CD4-positive, CD25-positive, alpha-beta regulatory T cell (primary cell): ENCODE data around the gene NBEA. TPM values are rescaled to one million over a fixed set of nuclear protein-coding genes. Genes with fewer than 3 reads are reported as not detected.

Source experiments
- ATAC-seq, 2 donors: fragments of 150-1000 bp; cut with Tn5 transposase; one replicate each; pipeline ENCODE4 v1.10.0; 2021; ENCODE audit warnings: low read depth in 2 of 2, moderate number of reproducible peaks in 2 of 2, moderate library complexity in 1 of 2
- DNase-seq, 3 donors: peaks; one replicate each; pipeline versions ENCODE4 v3.0.0 to v3.0.0-alpha.2; 2012 to 2022; ENCODE audit warnings: mixed read lengths in 1 of 3
- H3K27ac ChIP-seq: one replicate; pipeline ENCODE4 v1.7.0; 2013; ENCODE audit warnings: mild to moderate bottlenecking, low read length; ENCODE audit not compliant: insufficient read depth, poor library complexity, severe bottlenecking
- H3K27me3 ChIP-seq: one replicate; pipeline ENCODE4 v1.7.0; 2013; ENCODE audit warnings: low read length; ENCODE audit not compliant: control insufficient read depth, insufficient read depth
- H3K36me3 ChIP-seq: one replicate; pipeline ENCODE4 v1.7.0; 2013; ENCODE audit warnings: mild to moderate bottlenecking, low read length, moderate library complexity; ENCODE audit not compliant: control insufficient read depth, insufficient read depth
- H3K4me1 ChIP-seq: 2 replicates; pipeline ENCODE4 v1.7.0; 2013; ENCODE audit warnings: mild to moderate bottlenecking, low read length; ENCODE audit not compliant: insufficient read depth, control insufficient read depth, poor library complexity, severe bottlenecking
- H3K4me3 ChIP-seq: one replicate; pipeline ENCODE4 v1.7.0; 2013; ENCODE audit warnings: low read depth, mild to moderate bottlenecking, low read length, moderate library complexity
- H3K9me3 ChIP-seq, 2 experiments: 1 replicate in 1 of 2; 2 replicates in 1 of 2; pipeline ENCODE4 v1.7.0; 2013; ENCODE audit warnings: low read length in 2 of 2, mild to moderate bottlenecking in 1 of 2, moderate library complexity in 1 of 2; ENCODE audit not compliant: control insufficient read depth in 2 of 2
- H3K27ac Mint-ChIP-seq, 3 donors: one replicate each; pipeline ENCODE4 v1.8.0; 2020 to 2022; ENCODE audit warnings: mild to moderate bottlenecking in 3 of 3, mixed read lengths in 3 of 3, moderate library complexity in 2 of 3
- H3K27me3 Mint-ChIP-seq: one replicate; pipeline ENCODE4 v1.8.0; 2022; ENCODE audit warnings: mild to moderate bottlenecking, mixed read lengths
- H3K36me3 Mint-ChIP-seq: one replicate; pipeline ENCODE4 v1.8.0; 2020; ENCODE audit warnings: mixed read lengths
- H3K4me1 Mint-ChIP-seq, 4 donors: one replicate each; pipeline ENCODE4 v1.8.0; 2020 to 2022; ENCODE audit warnings: mixed read lengths in 4 of 4, mild to moderate bottlenecking in 1 of 4
- H3K4me3 Mint-ChIP-seq, 4 donors: one replicate each; pipeline ENCODE4 v1.8.0; 2020 to 2022; ENCODE audit warnings: mild to moderate bottlenecking in 4 of 4, mixed read lengths in 4 of 4, moderate library complexity in 3 of 4
- H3K9me3 Mint-ChIP-seq, 7 donors: one replicate each; pipeline ENCODE4 v1.8.0; 2020 to 2022; ENCODE audit warnings: mixed read lengths in 7 of 7, mild to moderate bottlenecking in 3 of 7, moderate library complexity in 2 of 7
- polyA plus RNA-seq, 4 donors: library from polyadenylated mRNA; unstranded; fragments of 300-500 nt; fragmentation: Illumina TruSeq; gene quantifications; one replicate each; pipeline ENCODE4 v1.2.3, GENCODE V29; 2021
- total RNA-seq: library from RNA; stranded (reverse); gene quantifications from one replicate; pipeline ENCODE4 v1.2.3, GENCODE V29; 2022

The NBEA gene
- total and polyA plus RNA-seq, 5 donors from 2014 or later, result 0.02 to 1.1 (median 0.30) TPM

DNA sequence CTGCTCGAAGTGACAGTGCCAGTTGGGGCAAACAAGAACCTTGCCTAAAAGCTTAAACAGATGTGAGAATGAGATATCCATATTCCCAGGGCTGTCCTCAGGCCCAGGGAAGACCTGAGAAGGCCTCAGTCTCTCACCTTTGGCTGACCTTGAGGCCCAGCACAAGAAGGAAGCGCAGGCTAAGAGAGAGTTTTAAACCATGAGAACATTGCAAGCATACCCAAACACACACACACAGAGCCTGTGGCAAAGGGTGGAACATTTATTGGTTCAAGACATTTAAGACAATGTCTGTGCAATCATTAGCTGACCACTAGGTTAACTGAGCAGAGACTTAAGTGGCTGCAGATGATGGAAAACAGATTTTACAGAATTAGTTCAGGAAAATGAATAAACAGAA lies 248.2 kb downstream of the NBEA start:
- H3K36me3 ChIP-seq, result no peaks in the 10 kb centered on the region
- no peak overlapping the region for H3K27ac ChIP-seq
- no peaks in the 10 kb centered on the region for H3K9me3 ChIP-seq
- peaks cover 0 to 5% (median 0%) of the 10 kb centered on the region in 7 donors for H3K9me3 Mint-ChIP-seq
- no peaks in the 10 kb centered on the region for H3K4me1 ChIP-seq
- no peaks in the 10 kb centered on the region for H3K4me1 Mint-ChIP-seq
- H3K27me3 Mint-ChIP-seq, result no peaks in the 10 kb centered on the region
- no peak overlapping the region for H3K4me3 ChIP-seq
- no peaks in the 10 kb centered on the region for H3K27me3 ChIP-seq
- DNase-seq, result no peak
- no peak overlapping the region for H3K4me3 Mint-ChIP-seq
- no peak overlapping the region for H3K27ac Mint-ChIP-seq
- ATAC-seq, result no peak
- H3K36me3 Mint-ChIP-seq, result no peaks in the 10 kb centered on the region

DNA sequence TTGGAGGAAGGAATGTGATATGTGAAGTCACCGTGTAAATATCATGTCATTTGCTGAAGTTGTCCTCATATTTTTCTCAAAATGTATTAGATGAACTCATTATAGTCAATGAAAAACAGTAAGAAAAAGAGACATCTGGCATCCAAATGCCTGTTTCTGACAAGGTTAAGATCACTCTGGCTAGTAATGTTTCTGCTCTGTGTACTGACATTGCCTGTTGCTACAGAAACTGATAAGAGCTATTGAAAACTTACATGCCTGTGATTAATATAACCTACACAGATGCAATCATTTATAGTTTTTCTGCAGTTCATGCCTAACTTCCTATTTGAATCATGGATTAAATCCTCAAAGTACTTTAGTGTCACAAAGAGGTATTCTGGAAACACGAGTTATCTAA lies 249.8 kb downstream of the NBEA start:
- H3K4me3 ChIP-seq, result no peak overlapping the region

DNA sequence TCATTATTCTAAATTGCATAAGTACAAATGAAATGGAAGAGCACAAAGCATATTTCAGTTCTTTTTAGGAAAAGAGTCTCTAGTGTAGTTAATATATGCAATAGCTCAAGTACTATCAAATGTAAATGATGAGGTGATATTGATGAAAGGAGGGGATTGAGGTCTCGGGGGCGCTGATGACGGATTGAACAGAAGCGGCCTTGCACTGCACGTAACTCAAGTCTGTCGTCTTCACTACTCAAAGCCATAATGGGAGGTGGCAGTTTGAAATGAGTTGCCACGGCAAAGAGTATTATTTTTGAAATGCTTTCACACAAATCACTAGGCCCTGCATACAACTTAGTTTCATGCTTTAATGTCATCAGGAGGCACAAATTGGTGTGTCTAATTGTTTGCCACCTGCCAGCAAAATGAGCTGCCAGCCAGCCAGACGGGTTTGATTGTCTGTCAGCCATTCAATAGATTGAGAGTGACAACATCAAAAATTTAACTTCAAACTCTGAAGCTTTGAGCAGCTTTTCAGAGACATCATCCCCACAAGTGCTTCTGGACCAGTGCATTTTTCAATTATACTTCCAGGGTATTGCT lies 256.6 kb downstream of the NBEA start:
- H3K4me1 ChIP-seq, result no peaks in the 10 kb centered on the region
- DNase-seq (no peak), ATAC-seq (no peak)
- H3K4me3 Mint-ChIP-seq, result no peak overlapping the region
- no peak overlapping the region for H3K27ac ChIP-seq
- peaks cover 0 to 4% (median 0%) of the 10 kb centered on the region in 7 donors for H3K9me3 Mint-ChIP-seq
- H3K36me3 Mint-ChIP-seq, result no peaks in the 10 kb centered on the region
- H3K9me3 ChIP-seq, result no peaks in the 10 kb centered on the region
- no peaks in the 10 kb centered on the region for H3K4me1 Mint-ChIP-seq
- H3K36me3 ChIP-seq, result no peaks in the 10 kb centered on the region
- H3K27me3 Mint-ChIP-seq, result no peaks in the 10 kb centered on the region
- no peak overlapping the region for H3K4me3 ChIP-seq
- H3K27me3 ChIP-seq, result no peaks in the 10 kb centered on the region
- H3K27ac Mint-ChIP-seq, result no peak overlapping the region

More for the DNA sequence above, 249.8 kb downstream of the NBEA start:
- DNase-seq (no peak), ATAC-seq (no peak)
- H3K27ac ChIP-seq, result no peak overlapping the region
- Mint-ChIP-seq H3K36me3 (no peaks in the 10 kb centered on the region), H3K27me3 (no peaks in the 10 kb centered on the region), H3K4me1 (no peaks in the 10 kb centered on the region), H3K4me3 (no peak overlapping the region), H3K27ac (no peak overlapping the region), H3K9me3 (peaks cover 0 to 5% (median 0%) of the 10 kb centered on the region in 7 donors)
- H3K4me1 ChIP-seq, result no peaks in the 10 kb centered on the region
- no peaks in the 10 kb centered on the region for H3K36me3 ChIP-seq
- H3K27me3 ChIP-seq, result no peaks in the 10 kb centered on the region
- H3K9me3 ChIP-seq, result no peaks in the 10 kb centered on the region

DNA sequence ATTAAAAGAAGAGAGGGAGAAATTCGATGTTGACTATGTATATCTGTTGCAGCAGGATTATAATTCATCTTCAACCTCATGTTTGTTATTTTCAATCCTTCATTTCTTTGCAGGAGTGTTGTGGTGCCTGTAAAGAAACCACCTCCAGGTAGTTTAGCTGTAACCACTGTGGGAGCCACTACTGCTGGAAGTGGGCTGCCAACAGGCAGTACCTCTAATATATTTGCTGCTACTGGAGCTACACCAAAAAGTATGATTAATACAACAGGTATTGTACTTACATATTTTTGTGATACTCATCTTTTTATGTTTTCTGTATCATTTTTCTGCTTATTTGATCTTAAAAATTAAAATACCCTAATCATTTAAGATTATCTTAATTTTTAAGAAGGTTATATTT lies 266.5 kb downstream of the NBEA start:
- peaks cover 0 to 2% (median 0%) of the 10 kb centered on the region in 7 donors for H3K9me3 Mint-ChIP-seq
- no peaks in the 10 kb centered on the region for H3K27me3 ChIP-seq
- no peaks in the 10 kb centered on the region for H3K27me3 Mint-ChIP-seq
- H3K4me1 Mint-ChIP-seq, result no peaks in the 10 kb centered on the region
- H3K36me3 Mint-ChIP-seq, result no peaks in the 10 kb centered on the region
- H3K4me3 ChIP-seq, result no peak overlapping the region
- DNase-seq, result no peak
- ATAC-seq, result no peak
- H3K27ac Mint-ChIP-seq, result no peak overlapping the region
- no peaks in the 10 kb centered on the region for H3K4me1 ChIP-seq
- no peaks in the 10 kb centered on the region for H3K9me3 ChIP-seq
- H3K36me3 ChIP-seq, result no peaks in the 10 kb centered on the region
- H3K27ac ChIP-seq, result no peak overlapping the region
- no peak overlapping the region for H3K4me3 Mint-ChIP-seq

DNA sequence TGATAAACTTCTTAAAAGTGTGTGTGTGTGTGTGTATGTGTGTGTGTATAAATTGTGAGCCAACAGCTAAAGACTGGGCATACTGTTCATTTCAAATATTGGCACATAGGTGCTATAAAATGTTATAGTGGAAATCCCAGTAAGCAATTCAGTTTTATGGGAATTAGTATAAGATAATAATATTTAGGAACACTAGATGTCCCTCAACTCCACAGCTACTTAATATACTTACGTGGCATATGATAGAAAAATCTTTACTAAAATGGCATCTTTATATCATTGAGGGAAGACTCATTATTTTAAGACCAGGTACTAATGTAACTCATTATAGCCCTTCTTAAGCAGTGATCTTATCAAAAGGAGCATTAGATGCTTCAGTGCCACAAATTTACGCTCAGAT lies 268.2 kb downstream of the NBEA start:
- Histone ChIP-seq H3K27ac (no peak overlapping the region), H3K4me3 (no peak overlapping the region), H3K9me3 (no peaks in the 10 kb centered on the region), H3K27me3 (no peaks in the 10 kb centered on the region), H3K4me1 (no peaks in the 10 kb centered on the region), H3K36me3 (no peaks in the 10 kb centered on the region)
- no peak overlapping the region for H3K4me3 Mint-ChIP-seq
- no peaks in the 10 kb centered on the region for H3K4me1 Mint-ChIP-seq
- ATAC-seq, result no peak
- no peaks in the 10 kb centered on the region for H3K27me3 Mint-ChIP-seq
- H3K9me3 Mint-ChIP-seq, result peaks cover 0 to 2% (median 0%) of the 10 kb centered on the region in 7 donors
- no peaks in the 10 kb centered on the region for H3K36me3 Mint-ChIP-seq
- H3K27ac Mint-ChIP-seq, result no peak overlapping the region
- DNase-seq, result no peak

DNA sequence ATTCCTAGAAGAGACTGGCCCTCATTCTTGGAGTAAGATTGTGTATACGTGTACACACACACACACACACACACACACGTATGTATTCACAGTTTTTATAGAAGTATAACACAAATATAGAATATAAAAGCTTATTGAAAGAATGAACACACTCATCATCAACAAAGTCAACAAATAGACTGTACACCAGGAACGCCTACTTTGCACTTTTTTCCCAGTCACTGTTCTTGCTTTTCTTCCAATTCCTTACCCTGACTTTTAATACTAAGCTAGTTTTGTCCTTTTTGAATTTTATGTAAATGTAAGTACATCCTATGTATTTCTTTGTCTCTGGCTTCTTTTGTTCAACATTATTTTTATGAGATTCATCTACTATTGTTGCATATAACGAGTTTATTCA lies 269.9 kb downstream of the NBEA start:
- Histone ChIP-seq H3K27ac (no peak overlapping the region), H3K4me1 (no peaks in the 10 kb centered on the region), H3K27me3 (no peaks in the 10 kb centered on the region), H3K9me3 (no peaks in the 10 kb centered on the region), H3K4me3 (no peak overlapping the region), H3K36me3 (no peaks in the 10 kb centered on the region)
- Mint-ChIP-seq H3K9me3 (peaks cover 0 to 2% (median 0%) of the 10 kb centered on the region in 7 donors), H3K4me1 (no peaks in the 10 kb centered on the region), H3K27ac (no peak overlapping the region), H3K36me3 (no peaks in the 10 kb centered on the region), H3K4me3 (no peak overlapping the region), H3K27me3 (no peaks in the 10 kb centered on the region)
- ATAC-seq, result no peak
- no peak for DNase-seq

DNA sequence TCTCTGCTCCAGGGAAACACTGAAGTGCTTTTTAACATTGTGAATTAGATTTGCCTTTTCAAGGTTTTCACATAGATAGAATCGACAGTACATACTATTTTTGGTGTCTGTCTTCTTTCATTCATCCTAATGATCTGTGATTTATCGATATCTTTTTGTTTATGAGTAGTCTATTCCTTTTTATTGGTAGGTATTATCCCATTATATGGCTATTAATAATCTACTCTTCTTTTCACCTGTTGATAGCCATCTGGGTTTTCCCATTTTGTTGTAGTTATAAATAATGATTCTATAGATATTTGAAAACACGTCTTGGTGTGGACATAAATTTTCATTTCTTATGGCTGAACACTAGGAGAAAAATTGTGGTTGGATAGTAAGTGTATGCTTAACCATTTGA lies 271.8 kb downstream of the NBEA start:
- Mint-ChIP-seq H3K4me3 (no peak overlapping the region), H3K27ac (no peak overlapping the region), H3K36me3 (no peaks in the 10 kb centered on the region), H3K9me3 (peaks cover 0 to 3% (median 0%) of the 10 kb centered on the region in 7 donors), H3K27me3 (no peaks in the 10 kb centered on the region), H3K4me1 (no peaks in the 10 kb centered on the region)
- ATAC-seq (no peak), DNase-seq (no peak)
- H3K36me3 ChIP-seq, result no peaks in the 10 kb centered on the region
- H3K27ac ChIP-seq, result no peak overlapping the region
- H3K4me3 ChIP-seq, result no peak overlapping the region
- H3K27me3 ChIP-seq, result no peaks in the 10 kb centered on the region
- H3K4me1 ChIP-seq, result no peaks in the 10 kb centered on the region
- H3K9me3 ChIP-seq, result no peaks in the 10 kb centered on the region

DNA sequence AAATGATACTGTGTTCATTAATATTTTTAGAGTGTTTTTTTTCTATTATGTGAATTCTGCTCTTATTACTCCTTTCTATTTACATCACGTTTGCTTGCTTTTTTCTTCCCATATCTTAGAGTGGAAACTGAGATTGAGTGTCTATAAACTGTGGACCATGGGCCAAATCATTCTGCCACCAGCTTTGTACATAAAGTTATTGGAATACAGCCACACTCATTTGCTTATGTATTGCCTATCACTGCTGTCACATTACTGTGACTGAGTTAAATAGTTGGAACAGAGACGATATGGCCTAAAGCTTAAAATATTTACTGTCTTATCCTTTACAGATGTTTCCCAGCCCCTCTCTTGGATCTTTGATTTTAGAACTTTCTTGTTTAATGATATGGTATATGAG lies 274.1 kb downstream of the NBEA start:
- Mint-ChIP-seq H3K4me3 (no peak overlapping the region), H3K4me1 (no peaks in the 10 kb centered on the region), H3K27me3 (no peaks in the 10 kb centered on the region), H3K36me3 (no peaks in the 10 kb centered on the region), H3K27ac (no peak overlapping the region), H3K9me3 (peaks cover 0 to 15% (median 2%) of the 10 kb centered on the region in 7 donors)
- H3K27ac ChIP-seq, result no peak overlapping the region
- DNase-seq (no peak), ATAC-seq (no peak)
- H3K9me3 ChIP-seq, result no peaks in the 10 kb centered on the region
- H3K27me3 ChIP-seq, result no peaks in the 10 kb centered on the region
- H3K4me1 ChIP-seq, result no peaks in the 10 kb centered on the region
- no peak overlapping the region for H3K4me3 ChIP-seq
- no peaks in the 10 kb centered on the region for H3K36me3 ChIP-seq
